HG03175 (cell line): ENCODE results near the gene DBF4B.
"Not testable (repeated sequence)": the region's sequence is repeated elsewhere in the genome, so short reads cannot be mapped to it uniquely, and the experiment has no call there.

ENCODE experiments used
- ATAC-seq: cut with Tn5 transposase; IDR thresholded peaks from one replicate; pipeline ENCODE4 v1.9.1; 2021; ENCODE audit warnings: mild to moderate bottlenecking, moderate library complexity; ENCODE audit not compliant: unreplicated experiment

The DBF4B gene

GRCh38 chr17:44708401-44709263, at the start of gene DBF4B:
TSS of gene DBF4B (plus strand) at chr17:44708665. CDS start at chr17:44708821, 156 bp downstream.
- ATAC-seq: peak; percentile 56

GRCh38 chr17:44661835-44662234, 46.6 kb upstream of the DBF4B start:
- ATAC-seq: no peak

- no peak for ATAC-seq
Measured at GRCh38 chr17:44663095-44663494, 45.4 kb upstream of the DBF4B start.

GRCh38 chr17:44664867-44665266, 43.6 kb upstream of the DBF4B start:
- ATAC-seq: no peak

GRCh38 chr17:44666006-44666405, 42.5 kb upstream of the DBF4B start:
- no peak for ATAC-seq

GRCh38 chr17:44672479-44673093, 35.9 kb upstream of the DBF4B start:
- ATAC-seq: no peak

GRCh38 chr17:44673893-44674292, 34.6 kb upstream of the DBF4B start:
- no peak for ATAC-seq

- no peak for ATAC-seq
Measured at GRCh38 chr17:44677136-44677535, 31.3 kb upstream of the DBF4B start.

GRCh38 chr17:44683303-44683702, 25.2 kb upstream of the DBF4B start:
- not testable (repeated sequence) for ATAC-seq

GRCh38 chr17:44687756-44688155, 20.7 kb upstream of the DBF4B start:
- ATAC-seq: no peak

- no peak for ATAC-seq
Measured at GRCh38 chr17:44688200-44688599, 20.3 kb upstream of the DBF4B start.

- ATAC-seq: peak; percentile 10
Measured at GRCh38 chr17:44688675-44689476, 19.6 kb upstream of the DBF4B start.

GRCh38 chr17:44689477-44690217, 18.8 kb upstream of the DBF4B start, which contains the start of gene CCDC43:
TSS of gene CCDC43 (minus strand) at chr17:44689776. CDS start at chr17:44689753, 23 bp downstream.
- peak; percentile 90 for ATAC-seq

GRCh38 chr17:44690746-44691306, 17.6 kb upstream of the DBF4B start:
- ATAC-seq: not testable (repeated sequence)

- ATAC-seq: no peak
Measured at GRCh38 chr17:44693609-44694008, 14.9 kb upstream of the DBF4B start.

- not testable (repeated sequence) for ATAC-seq
Measured at GRCh38 chr17:44700288-44700687, 8.2 kb upstream of the DBF4B start.

- no peak for ATAC-seq
Measured at GRCh38 chr17:44707755-44708400, 587 bp upstream of the DBF4B start.

- no peak for ATAC-seq
Measured at GRCh38 chr17:44719444-44719843, 11.0 kb downstream of the DBF4B start.

GRCh38 chr17:44722254-44722653, 13.8 kb downstream of the DBF4B start:
- no peak for ATAC-seq

- ATAC-seq: not testable (repeated sequence)
Measured at GRCh38 chr17:44726121-44726520, 17.7 kb downstream of the DBF4B start.
